HEK293 (cell line): ENCODE measurements around the gene INTS13.

ENCODE experiments used
- CTCF ChIA-PET: fragments of 350-600 bp; formaldehyde crosslinking; extraction: SDS; loops from one replicate; lab custom pipeline; 2021; ENCODE audit warnings: antibody characterized with exemption; lab: Yijun Ruan, JAX
- POLR2A ChIA-PET: fragments of 300-600 bp; formaldehyde crosslinking; extraction: SDS; loops from one replicate; lab custom pipeline; 2020; ENCODE audit warnings: antibody characterized with exemption, inconsistent platforms; lab: Yijun Ruan, JAX
- H3K27ac ChIP-seq: fragments of 200-500 bp; sonication (Bioruptor generic); 2 replicates; pipeline ENCODE4 v1.5.1; 2014; ENCODE audit warnings: low read depth, low read length, control low read depth, inconsistent platforms; ENCODE audit errors: extremely low read depth
- H3K36me3 ChIP-seq, 2 experiments: fragments of 200-500 bp in 1 of 2; sonication (Bioruptor generic) in 1 of 2; 1 replicate in 1 of 2; 2 replicates in 1 of 2; pipeline ENCODE4 v1.5.1; 2014 to 2017; ENCODE audit warnings: inconsistent platforms in 2 of 2, low read length in 2 of 2; ENCODE audit not compliant: control insufficient read depth in 2 of 2, insufficient read depth in 1 of 2
- H3K4me1 ChIP-seq: fragments of 200-500 bp; sonication (Bioruptor generic); 2 replicates; pipeline ENCODE4 v1.5.1; 2014; ENCODE audit warnings: mild to moderate bottlenecking, low read length, inconsistent platforms; ENCODE audit not compliant: control insufficient read depth, insufficient read depth
- H3K4me3 ChIP-seq: 2 replicates; pipeline ENCODE4 v1.5.1; 2011; ENCODE audit warnings: low read depth, mild to moderate bottlenecking, control low read depth, low read length, moderate library complexity
- H3K9me3 ChIP-seq: fragments of 200-500 bp; sonication (Bioruptor generic); 2 replicates; pipeline ENCODE4 v1.5.1; 2014; ENCODE audit warnings: low read depth, low read length, inconsistent platforms; ENCODE audit not compliant: control insufficient read depth, insufficient read depth
- CTCF ChIP-seq: fragments of 450-650 bp; formaldehyde crosslinking; IDR thresholded peaks from 2 replicates; pipeline ENCODE4 v1.5.1; 2016; ENCODE audit warnings: missing biosample characterization, missing genetic modification characterization
- EGR2 ChIP-seq: fragments of 450-650 bp; formaldehyde crosslinking; IDR thresholded peaks from 2 replicates; pipeline ENCODE4 v1.5.1; 2016; ENCODE audit warnings: low read depth, missing biosample characterization, missing genetic modification characterization
- KLF17 ChIP-seq: fragments of 450-650 bp; formaldehyde crosslinking; IDR thresholded peaks from 2 replicates; pipeline ENCODE4 v1.5.1; 2016; ENCODE audit warnings: missing biosample characterization, missing genetic modification characterization
- REPIN1 ChIP-seq: fragments of 450-650 bp; formaldehyde crosslinking; IDR thresholded peaks from 2 replicates; pipeline ENCODE4 v1.5.1; 2017; ENCODE audit warnings: missing biosample characterization, missing genetic modification characterization, low read depth
- TRIM28 ChIP-seq: IDR thresholded peaks from 2 replicates; pipeline ENCODE4 v1.6.1; 2011; ENCODE audit warnings: low read length, control low read depth, borderline replicate concordance
- ZBTB17 ChIP-seq: fragments of 450-650 bp; formaldehyde crosslinking; IDR thresholded peaks from 2 replicates; pipeline ENCODE4 v1.5.1; 2016; ENCODE audit warnings: missing biosample characterization, missing genetic modification characterization
- ZFHX2 ChIP-seq: fragments of 450-650 bp; formaldehyde crosslinking; conservative IDR thresholded peaks from 2 replicates; pipeline ENCODE4 v1.5.1; 2016; ENCODE audit warnings: missing biosample characterization, missing genetic modification characterization
- ZFP37 ChIP-seq: fragments of 450-650 bp; formaldehyde crosslinking; IDR thresholded peaks from 2 replicates; pipeline ENCODE4 v1.5.1; 2016; ENCODE audit warnings: missing biosample characterization, missing genetic modification characterization
- ZNF18 ChIP-seq: fragments of 450-650 bp; formaldehyde crosslinking; IDR thresholded peaks from 2 replicates; pipeline ENCODE4 v1.5.1; 2016; ENCODE audit warnings: missing biosample characterization, missing genetic modification characterization
- ZNF2 ChIP-seq: fragments of 450-650 bp; formaldehyde crosslinking; IDR thresholded peaks from 2 replicates; pipeline ENCODE4 v1.5.1; 2016; ENCODE audit warnings: missing biosample characterization, missing genetic modification characterization
- ZNF394 ChIP-seq: fragments of 450-650 bp; formaldehyde crosslinking; IDR thresholded peaks from 2 replicates; pipeline ENCODE4 v1.5.1; 2016; ENCODE audit warnings: missing biosample characterization, missing genetic modification characterization, mild to moderate bottlenecking, moderate library complexity, borderline replicate concordance
- ZNF449 ChIP-seq: fragments of 450-650 bp; formaldehyde crosslinking; IDR thresholded peaks from 2 replicates; pipeline ENCODE4 v1.5.1; 2017; ENCODE audit warnings: missing biosample characterization, mild to moderate bottlenecking, missing genetic modification characterization, moderate library complexity
- ZNF513 ChIP-seq: fragments of 450-650 bp; IDR thresholded peaks from 2 replicates; pipeline ENCODE4 v1.5.1; 2018; ENCODE audit warnings: missing biosample characterization, missing genetic modification characterization
- ZNF645 ChIP-seq: fragments of 450-650 bp; formaldehyde crosslinking; IDR thresholded peaks from 2 replicates; pipeline ENCODE4; 2016; ENCODE audit warnings: missing biosample characterization, missing genetic modification characterization
- ZNF654 ChIP-seq: fragments of 450-650 bp; formaldehyde crosslinking; IDR thresholded peaks from 2 replicates; pipeline ENCODE4 v1.5.1; 2016; ENCODE audit warnings: low read depth, missing biosample characterization, missing genetic modification characterization
- ZNF830 ChIP-seq: fragments of 450-650 bp; IDR thresholded peaks from 2 replicates; pipeline ENCODE4 v1.5.0; 2018; ENCODE audit warnings: missing biosample characterization, missing genetic modification characterization, low read depth, mild to moderate bottlenecking, moderate library complexity

Gene INTS13

GRCh38 chr12:26884765-26885576, 52.8 kb downstream of the INTS13 start:
- H3K9me3 ChIP-seq: no peaks in the 10 kb centered on the region
- ChIA-PET POLR2A (interaction anchor here (0.6 to 1.5 kb wide), 2 partner anchors 41 to 52 kb away, joined by 3 to 4 read pairs; partner anchors contain the start of gene ITPR2), CTCF (interaction anchor here (0.6 to 3.5 kb wide), 56 partner anchors 8 to 1734 kb away, joined by 3 to 33 read pairs (median 4); partner anchors contain the start of genes ITPR2 and TM7SF3)
- peak; percentile 35; the same call in 1 of the 2 replicates for TF ChIP-seq ZFHX2 (tag by site-specific recombination)
- TF ChIP-seq TRIM28: peak; percentile 71; the same call in 1 of the 2 replicates
- peak; percentile 34; the same call in 1 of the 2 replicates for TF ChIP-seq ZNF449 (tag by site-specific recombination)
- no peak for TF ChIP-seq ZFP37 (tag by site-specific recombination)
- no peak for TF ChIP-seq ZNF513 (tag by site-specific recombination)
- no peak; the same call in 1 of the 2 replicates for TF ChIP-seq ZBTB17
- peak; percentile 91 for TF ChIP-seq ZNF18 (tag by site-specific recombination)
- 0 out of 2 replicates have a peak, but pooled peaks have one; percentile 22 for TF ChIP-seq REPIN1 (tag by site-specific recombination)
- no peak for TF ChIP-seq ZNF394 (tag by site-specific recombination)
- TF ChIP-seq CTCF (tag by site-specific recombination): peak; percentile 84
- TF ChIP-seq ZNF2 (tag by site-specific recombination): 0 out of 2 replicates have a peak, but pooled peaks have one; percentile 28
- no peak for TF ChIP-seq ZNF830 (tag by site-specific recombination)
- TF ChIP-seq ZNF654 (tag by site-specific recombination): peak; percentile 77
- no peak for TF ChIP-seq ZNF645 (tag by site-specific recombination)
- no peak for TF ChIP-seq KLF17
- peak; percentile 30; the same call in 1 of the 2 replicates for TF ChIP-seq EGR2
- no peaks in the 10 kb centered on the region for H3K4me1 ChIP-seq
- H3K27ac ChIP-seq: no peak overlapping the region
- H3K4me3 ChIP-seq: no peak overlapping the region
- H3K36me3 ChIP-seq: no peaks in the 10 kb centered on the region; a peak in 1 of 3 replicates
